ENCODE data around the gene TSC1.

TSC1 gene

DNA sequence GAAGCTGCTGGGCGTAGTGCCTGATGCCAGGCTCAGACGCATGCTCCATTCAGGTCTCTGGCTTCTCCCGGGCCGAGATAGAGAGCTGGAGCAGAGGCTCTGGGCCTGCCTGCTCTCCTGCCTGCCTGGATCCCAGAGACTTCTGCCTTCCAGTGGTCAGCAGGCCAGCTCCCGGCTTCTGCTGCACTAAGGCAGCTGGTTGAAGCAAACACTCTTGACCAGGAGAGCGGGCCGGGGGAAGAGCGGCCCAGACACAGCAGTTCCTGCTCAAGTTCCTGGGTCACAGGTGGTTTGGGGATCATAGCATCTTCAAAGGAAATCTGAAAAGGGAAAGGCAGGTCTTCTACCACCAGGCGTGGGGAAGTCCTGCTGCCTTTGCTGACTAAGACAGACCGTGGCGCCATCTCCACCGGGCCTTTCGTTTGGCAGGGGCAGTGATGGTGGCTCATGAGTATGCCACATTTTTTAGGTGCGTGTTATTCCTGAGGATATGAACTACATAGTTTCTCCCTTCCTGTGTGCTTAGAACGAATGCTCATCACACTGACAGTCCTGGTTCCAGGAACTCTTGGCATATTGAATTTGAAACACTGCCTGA is 97.4 kb downstream of the TSC1 start:
- H3K9me3 ChIP-seq (ENCODE audit: control insufficient read depth, insufficient read depth, low read length): no peaks in the 10 kb centered on the region
- H3K27ac ChIP-seq (ENCODE audit: low read length): no peak overlapping the region
- no peak overlapping the region for H3K4me3 ChIP-seq (ENCODE audit: low read length)
- no peaks in the 10 kb centered on the region for H3K27me3 ChIP-seq (ENCODE audit: control insufficient read depth, insufficient read depth, low read length)
- no peaks in the 10 kb centered on the region; the same call in 1 of the 2 replicates for H3K4me1 ChIP-seq (ENCODE audit: control insufficient read depth, insufficient read depth, low read length)
- no CpG with 5 or more reads among the region's 15 CpGs for WGBS (ENCODE audit: insufficient coverage, insufficient read length)
- no peaks in the 10 kb centered on the region for H3K36me3 ChIP-seq (ENCODE audit: control insufficient read depth, insufficient read depth, low read length)
- no peak for DNase-seq (ENCODE audit: low read depth, low spot score)

DNA sequence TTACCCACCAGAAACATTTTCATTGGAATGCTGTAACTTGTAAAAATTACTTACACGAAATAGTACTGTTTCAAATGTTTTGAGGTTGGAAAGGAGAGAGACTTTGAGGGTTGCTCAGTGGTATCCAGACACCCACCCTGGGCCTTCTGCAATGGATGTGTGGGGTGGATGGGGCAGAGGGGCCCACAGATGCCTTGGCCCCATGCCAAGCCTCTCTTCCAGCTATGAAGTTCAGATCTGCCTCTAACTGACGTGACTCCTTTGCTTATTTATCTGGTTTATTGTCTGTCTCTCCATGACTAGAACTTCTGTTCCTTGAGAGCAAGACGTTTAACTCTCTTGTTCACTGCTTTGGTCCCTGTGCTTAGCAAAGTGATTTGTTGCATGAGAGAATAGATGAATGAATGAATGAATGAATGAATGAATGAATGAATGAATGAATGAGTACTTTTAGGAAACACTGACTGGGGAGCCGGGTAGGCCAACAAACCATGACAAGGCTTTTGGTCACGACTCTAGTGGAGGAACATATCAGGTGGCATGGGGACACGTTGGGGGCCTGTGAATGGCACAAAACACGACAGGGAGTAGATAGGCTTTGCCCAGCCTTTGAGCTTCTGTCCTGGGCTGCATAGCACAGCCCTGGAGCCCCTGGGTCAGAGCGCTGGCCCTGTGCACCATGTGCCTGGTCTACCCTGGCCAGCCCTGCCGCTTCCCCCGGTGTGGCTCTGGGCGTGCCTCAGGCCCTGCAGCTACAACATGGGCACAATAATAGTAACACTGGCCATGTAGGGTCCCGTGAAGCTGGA is 98.1 kb downstream of the TSC1 start:
- Histone ChIP-seq H3K36me3 (ENCODE audit: control insufficient read depth, insufficient read depth, low read length) (no peaks in the 10 kb centered on the region), H3K9me3 (ENCODE audit: control insufficient read depth, insufficient read depth, low read length) (no peaks in the 10 kb centered on the region), H3K27me3 (ENCODE audit: control insufficient read depth, insufficient read depth, low read length) (no peaks in the 10 kb centered on the region), H3K4me3 (ENCODE audit: low read length) (no peak overlapping the region), H3K4me1 (ENCODE audit: control insufficient read depth, insufficient read depth, low read length) (no peaks in the 10 kb centered on the region; the same call in 1 of the 2 replicates), H3K27ac (ENCODE audit: low read length) (no peak overlapping the region)
- DNase-seq (ENCODE audit: low read depth, low spot score): no peak
- no CpG with 5 or more reads among the region's 12 CpGs for WGBS (ENCODE audit: insufficient coverage, insufficient read length)

DNA sequence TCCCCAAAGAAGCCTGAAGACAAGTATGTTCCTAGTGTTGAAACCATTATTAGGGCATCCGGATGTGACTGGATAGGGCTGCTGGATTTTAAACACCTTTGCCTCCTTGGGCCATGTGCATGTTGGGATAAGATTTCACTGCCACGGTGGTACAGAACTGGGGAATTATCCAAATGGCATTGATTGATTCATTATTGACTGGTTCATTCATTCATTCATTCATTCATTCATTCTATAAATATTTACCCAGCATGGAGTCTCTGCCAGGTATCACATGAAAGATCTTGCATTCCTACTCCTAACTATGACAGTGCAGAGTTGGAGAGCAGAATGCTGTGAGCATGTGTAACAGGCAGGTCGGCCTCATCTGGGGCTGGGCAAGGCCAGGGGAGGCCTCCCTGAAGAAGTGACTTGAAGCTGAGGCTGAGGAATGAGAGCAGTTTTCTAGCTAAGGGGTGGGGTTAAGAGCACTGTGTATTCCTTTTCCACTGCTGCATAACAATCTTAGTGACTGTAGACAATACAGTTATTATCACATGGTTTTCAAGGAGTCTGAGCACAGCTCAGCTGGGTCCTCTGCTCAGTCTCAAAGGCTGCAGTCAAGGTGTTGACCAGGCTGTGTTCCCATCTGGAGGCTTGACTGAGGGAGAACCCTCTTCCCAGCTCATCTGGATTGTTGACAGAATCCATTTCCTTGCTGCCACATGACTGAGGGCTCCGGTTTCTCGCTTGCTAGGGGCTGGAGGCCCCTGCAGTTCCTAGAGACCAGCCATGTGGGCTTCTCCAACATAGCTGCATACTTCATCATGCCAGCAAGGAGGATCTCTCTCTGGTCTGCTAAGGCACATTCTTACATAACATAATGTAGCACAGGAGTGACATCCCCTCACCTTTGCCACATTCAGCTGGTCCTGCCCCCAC is 102.0 kb downstream of the TSC1 start:
- Histone ChIP-seq H3K4me1 (ENCODE audit: control insufficient read depth, insufficient read depth, low read length) (no peaks in the 10 kb centered on the region), H3K36me3 (ENCODE audit: control insufficient read depth, insufficient read depth, low read length) (no peaks in the 10 kb centered on the region), H3K27me3 (ENCODE audit: control insufficient read depth, insufficient read depth, low read length) (no peaks in the 10 kb centered on the region), H3K9me3 (ENCODE audit: control insufficient read depth, insufficient read depth, low read length) (no peaks in the 10 kb centered on the region), H3K27ac (ENCODE audit: low read length) (no peak overlapping the region), H3K4me3 (ENCODE audit: low read length) (no peak overlapping the region)
- no peak for DNase-seq (ENCODE audit: low read depth, low spot score)
- WGBS (ENCODE audit: insufficient coverage, insufficient read length): no CpG with 5 or more reads among the region's 5 CpGs

Measured in iPS DF 6.9 (cell line).